ENCODE measurements around the gene TMEM201.

GRCh38 chr1:9592510-9593075 is 3.9 kb downstream of the TMEM201 start:
- TF ChIP-seq CTCF (IDR thresholded peaks at IDR 0.05) (no peak), CREM (CRISPR knock-in tag; IDR thresholded peaks at IDR 0.05) (no peak), ZBTB43 (CRISPR knock-in tag; IDR thresholded peaks at IDR 0.05) (no peak), IRF2 (CRISPR knock-in tag; IDR thresholded peaks at IDR 0.05; ENCODE audit: borderline replicate concordance, low read depth) (no peak), HMGXB4 (CRISPR knock-in tag; IDR thresholded peaks at IDR 0.05) (no peak), NFYB (CRISPR knock-in tag; conservative IDR thresholded peaks at IDR 0.05; ENCODE audit: low read depth) (no peak), MXD4 (CRISPR knock-in tag; IDR thresholded peaks at IDR 0.05; ENCODE audit: borderline replicate concordance) (no peak), ZNF423 (CRISPR knock-in tag; IDR thresholded peaks at IDR 0.05) (no peak), USF1 (CRISPR knock-in tag; IDR thresholded peaks at IDR 0.05) (no peak), FOXP4 (CRISPR knock-in tag; IDR thresholded peaks at IDR 0.05) (no peak), SP1 (CRISPR knock-in tag; conservative IDR thresholded peaks at IDR 0.05) (no peak), ZNF416 (CRISPR knock-in tag; IDR thresholded peaks at IDR 0.05) (no peak), MAX (CRISPR knock-in tag; IDR thresholded peaks at IDR 0.05) (no peak), E2F1 (CRISPR knock-in tag; IDR thresholded peaks at IDR 0.05) (no peak)

Measured in WTC11 (cell line).